ENCODE results near the gene COG4. TPM values are rescaled to one million over a fixed set of nuclear protein-coding genes. Genes with fewer than 3 reads are reported as not detected.

Gene COG4
- polyA plus RNA-seq, 2 of the 4 experiments (the other 2 are of a cell fraction), result 42.7 to 48.2 TPM

DNA sequence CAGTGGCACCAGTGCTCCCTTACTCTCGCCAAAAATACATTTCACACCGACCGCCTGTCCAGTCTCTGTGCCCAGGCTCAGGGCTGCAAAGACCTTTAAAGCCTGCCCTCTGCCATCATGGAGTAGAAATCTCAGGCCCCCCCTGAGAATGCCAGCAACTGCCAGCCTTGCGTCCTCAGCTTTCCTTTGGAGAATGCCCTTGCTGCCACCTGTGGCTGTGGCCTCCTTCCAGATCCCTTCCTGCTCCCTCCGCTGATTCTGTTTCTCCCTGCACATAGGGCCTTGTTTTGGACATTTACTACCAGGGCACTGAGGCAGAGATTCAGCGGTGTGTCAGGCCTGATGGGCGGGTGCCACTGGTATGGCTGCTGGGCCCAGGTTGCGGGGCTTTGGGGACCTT, 55.7 kb downstream of the COG4 start:
- CTCF ChIA-PET, result interaction anchor here (1.1 to 8.3 kb wide), 2 partner anchors 42 to 71 kb away, joined by 4 to 110 read pairs; no protein-coding TSS in a partner anchor
- no peak overlapping the region for H3K4me3 ChIP-seq
- no peak overlapping the region for H3K27ac ChIP-seq
- no peaks in the 10 kb centered on the region for H3K9me3 ChIP-seq
- POLR2A ChIA-PET, result interaction anchor here (1.4 kb wide), 1 partner anchor 86 kb away, joined by 5 read pairs; no protein-coding TSS in a partner anchor
- DNase-seq (ENCODE audit: low read depth in 1 of 2, low spot score in 1 of 2) (no peak), FAIRE-seq (no peak), ATAC-seq (no peak)
- WGBS (ENCODE audit: missing lambda C conversion rate), result 94% methylated on average over 8 of the region's 8 CpGs
- no peak for TF ChIP-seq ESRRA (IDR thresholded peaks at IDR 0.05; ENCODE audit: borderline replicate concordance, low read length)
- TF ChIP-seq ZFP36 (IDR thresholded peaks at IDR 0.05; ENCODE audit: borderline replicate concordance, partially characterized antibody), result no peak
- no peak for TF ChIP-seq POLR2AphosphoS2 (conservative IDR thresholded peaks at IDR 0.05; ENCODE audit: low read length)
- TF ChIP-seq, protein P1, sequence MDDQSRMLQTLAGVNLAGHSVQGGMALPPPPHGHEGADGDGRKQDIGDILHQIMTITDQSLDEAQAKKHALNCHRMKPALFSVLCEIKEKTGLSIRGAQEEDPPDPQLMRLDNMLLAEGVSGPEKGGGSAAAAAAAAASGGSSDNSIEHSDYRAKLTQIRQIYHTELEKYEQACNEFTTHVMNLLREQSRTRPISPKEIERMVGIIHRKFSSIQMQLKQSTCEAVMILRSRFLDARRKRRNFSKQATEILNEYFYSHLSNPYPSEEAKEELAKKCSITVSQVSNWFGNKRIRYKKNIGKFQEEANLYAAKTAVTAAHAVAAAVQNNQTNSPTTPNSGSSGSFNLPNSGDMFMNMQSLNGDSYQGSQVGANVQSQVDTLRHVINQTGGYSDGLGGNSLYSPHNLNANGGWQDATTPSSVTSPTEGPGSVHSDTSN (IDR thresholded peaks at IDR 0.05), result no peak
- no peak for TF ChIP-seq ZSCAN20 (CRISPR knock-in tag; IDR thresholded peaks at IDR 0.05)
- TF ChIP-seq NFE2L2 (conservative IDR thresholded peaks at IDR 0.05; ENCODE audit: low read length), result no peak
- TF ChIP-seq, protein P2, sequence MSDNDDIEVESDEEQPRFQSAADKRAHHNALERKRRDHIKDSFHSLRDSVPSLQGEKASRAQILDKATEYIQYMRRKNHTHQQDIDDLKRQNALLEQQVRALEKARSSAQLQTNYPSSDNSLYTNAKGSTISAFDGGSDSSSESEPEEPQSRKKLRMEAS (IDR thresholded peaks at IDR 0.05), result no peak
- TF ChIP-seq BHLHE40 (IDR thresholded peaks at IDR 0.05; ENCODE audit: low read depth, low read length), result no peak
- TF ChIP-seq, protein P3, sequence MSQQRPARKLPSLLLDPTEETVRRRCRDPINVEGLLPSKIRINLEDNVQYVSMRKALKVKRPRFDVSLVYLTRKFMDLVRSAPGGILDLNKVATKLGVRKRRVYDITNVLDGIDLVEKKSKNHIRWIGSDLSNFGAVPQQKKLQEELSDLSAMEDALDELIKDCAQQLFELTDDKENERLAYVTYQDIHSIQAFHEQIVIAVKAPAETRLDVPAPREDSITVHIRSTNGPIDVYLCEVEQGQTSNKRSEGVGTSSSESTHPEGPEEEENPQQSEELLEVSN (IDR thresholded peaks at IDR 0.05; ENCODE audit: borderline replicate concordance, low read depth), result no peak
- H3K4me2 ChIP-seq, result no peak overlapping the region
- H3K4me1 ChIP-seq, result peaks cover 5% of the 10 kb centered on the region; the same call in 1 of the 3 replicates

- no peak for FAIRE-seq
These were observed 56.2 kb downstream of the COG4 start for GRCh38 chr16:70467113-70467512.

DNA sequence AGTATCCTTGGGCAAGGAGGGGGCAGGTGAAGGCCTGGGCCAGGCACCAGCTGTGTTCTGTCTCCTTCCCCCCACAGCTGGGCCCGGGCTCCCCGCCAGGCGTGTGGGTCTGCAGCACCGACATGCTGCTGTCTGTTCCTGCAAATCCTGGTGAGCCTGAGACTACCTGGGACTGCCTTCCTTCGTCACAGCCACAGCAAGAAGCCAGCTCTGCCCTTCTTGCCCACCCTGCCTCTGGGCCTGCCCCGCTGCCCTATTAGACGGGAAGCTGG, 56.6 kb downstream of the COG4 start:
- 83% methylated on average over 7 of the region's 7 CpGs for WGBS (ENCODE audit: missing lambda C conversion rate)
- Histone ChIP-seq H3K4me3 (no peak overlapping the region), H3K4me2 (no peak overlapping the region), H3K27ac (no peak overlapping the region), H3K9me3 (no peaks in the 10 kb centered on the region), H3K4me1 (peaks cover 5% of the 10 kb centered on the region; the same call in 1 of the 3 replicates)
- POLR2A ChIA-PET, result no interaction called here
- TF ChIP-seq HMGXB4 (CRISPR knock-in tag; IDR thresholded peaks at IDR 0.05; ENCODE audit: borderline replicate concordance), result no peak
- no peak for TF ChIP-seq TP53 (CRISPR knock-in tag; IDR thresholded peaks at IDR 0.05)
- no peak for TF ChIP-seq ZC3H11A (IDR thresholded peaks at IDR 0.05)
- TF ChIP-seq CHD4 (IDR thresholded peaks at IDR 0.05; ENCODE audit: borderline replicate concordance), result no peak
- TF ChIP-seq, protein P3 (IDR thresholded peaks at IDR 0.05; ENCODE audit: borderline replicate concordance, low read depth), result no peak
- no peak for TF ChIP-seq RFX5 (IDR thresholded peaks at IDR 0.05)
- no peak for TF ChIP-seq NPAS2 (CRISPR knock-in tag; IDR thresholded peaks at IDR 0.05; ENCODE audit: borderline replicate concordance)
- TF ChIP-seq BHLHE40 (IDR thresholded peaks at IDR 0.05; ENCODE audit: low read depth, low read length), result no peak
- TF ChIP-seq ZNF302 (CRISPR knock-in tag; IDR thresholded peaks at IDR 0.05), result no peak
- TF ChIP-seq KDM5A (IDR thresholded peaks at IDR 0.05), result no peak
- TF ChIP-seq CHD2 (IDR thresholded peaks at IDR 0.05; ENCODE audit: low read length, partially characterized antibody), result no peak
- FAIRE-seq (no peak), DNase-seq (ENCODE audit: low read depth in 1 of 2, low spot score in 1 of 2) (no peak), ATAC-seq (no peak)
- CTCF ChIA-PET, result interaction anchor here (0.8 to 1.1 kb wide), 2 partner anchors 41 to 106 kb away, joined by 3 to 4 read pairs; no protein-coding TSS in a partner anchor

More at GRCh38 chr16:70467113-70467512, 56.2 kb downstream of the COG4 start:
- Histone ChIP-seq H3K4me3 (no peak overlapping the region), H3K4me2 (no peak overlapping the region), H3K9me3 (no peaks in the 10 kb centered on the region), H3K27ac (no peak overlapping the region), H3K4me1 (peaks cover 5% of the 10 kb centered on the region; the same call in 1 of the 3 replicates)
- no peak for DNase-seq (ENCODE audit: low read depth in 1 of 2, low spot score in 1 of 2)
- POLR2A ChIA-PET, result interaction anchor here (1.4 kb wide), 1 partner anchor 86 kb away, joined by 5 read pairs; no protein-coding TSS in a partner anchor
- WGBS (ENCODE audit: missing lambda C conversion rate), result 93% methylated on average over 3 of the region's 11 CpGs
- no peak for ATAC-seq
- CTCF ChIA-PET, result interaction anchor here (0.8 to 8.3 kb wide), 3 partner anchors 42 to 107 kb away, joined by 3 to 110 read pairs (median 4); no protein-coding TSS in a partner anchor
- TF ChIP-seq HDAC2 (IDR thresholded peaks at IDR 0.05), result no peak
- peak; percentile 12 to 34; a peak in 2 of 5 replicates for TF ChIP-seq RAD21 (conservative IDR thresholded peaks at IDR 0.05 in 1 of 2, IDR thresholded peaks at IDR 0.05 in 1 of 2)

Data from A549 (cell line).